Measurements from ENCODE around the gene CD164L2.
"Not testable (repeated sequence)": the region's sequence is repeated elsewhere in the genome, so short reads cannot be mapped to it uniquely, and the experiment has no call there.

The CD164L2 gene

DNA sequence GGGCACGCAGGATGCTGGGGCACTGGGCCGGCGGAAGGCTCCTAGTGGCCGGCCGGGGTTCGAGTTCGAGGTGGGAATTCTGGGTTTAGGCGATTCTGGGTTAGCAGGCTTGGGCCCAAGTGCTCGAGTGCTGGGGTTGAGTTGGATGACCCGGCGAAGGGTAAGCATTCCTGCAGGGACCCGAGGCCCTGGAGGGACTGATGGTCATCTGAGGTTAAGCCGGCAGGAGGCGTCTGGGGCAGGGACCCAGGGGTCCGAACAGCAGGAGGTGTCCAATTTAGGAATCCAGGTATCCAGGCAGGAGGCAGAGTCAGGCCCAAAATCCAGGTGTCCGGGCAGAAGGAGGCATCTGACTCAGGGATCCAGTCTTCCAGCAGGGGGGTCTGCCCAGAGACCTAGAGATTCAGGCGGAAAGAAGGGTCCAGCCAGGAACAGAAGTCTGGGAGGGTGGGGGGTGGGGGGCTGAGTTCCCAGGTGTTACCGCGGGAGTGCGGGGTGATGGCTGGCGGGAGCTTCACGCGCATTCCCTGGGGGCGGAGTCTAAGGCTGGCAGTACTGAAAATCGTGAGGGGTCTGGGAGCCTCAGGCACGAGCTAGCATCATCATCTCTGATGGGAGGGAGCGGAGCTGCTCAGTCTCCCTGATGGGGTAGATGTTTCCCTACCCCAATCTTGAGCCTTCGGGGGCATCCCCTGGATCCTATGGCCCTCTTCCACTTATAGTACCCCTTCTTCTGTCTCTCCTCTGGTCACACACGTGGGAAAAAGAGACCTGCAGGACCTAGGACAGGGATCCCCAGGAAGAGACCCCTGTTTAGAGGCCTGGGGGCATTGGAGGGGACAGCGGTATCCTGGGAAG is 9.9 kb upstream of the CD164L2 start:
- no peak for DNase-seq (ENCODE audit: extremely low read depth, low read depth)
- TF ChIP-seq, protein P1, sequence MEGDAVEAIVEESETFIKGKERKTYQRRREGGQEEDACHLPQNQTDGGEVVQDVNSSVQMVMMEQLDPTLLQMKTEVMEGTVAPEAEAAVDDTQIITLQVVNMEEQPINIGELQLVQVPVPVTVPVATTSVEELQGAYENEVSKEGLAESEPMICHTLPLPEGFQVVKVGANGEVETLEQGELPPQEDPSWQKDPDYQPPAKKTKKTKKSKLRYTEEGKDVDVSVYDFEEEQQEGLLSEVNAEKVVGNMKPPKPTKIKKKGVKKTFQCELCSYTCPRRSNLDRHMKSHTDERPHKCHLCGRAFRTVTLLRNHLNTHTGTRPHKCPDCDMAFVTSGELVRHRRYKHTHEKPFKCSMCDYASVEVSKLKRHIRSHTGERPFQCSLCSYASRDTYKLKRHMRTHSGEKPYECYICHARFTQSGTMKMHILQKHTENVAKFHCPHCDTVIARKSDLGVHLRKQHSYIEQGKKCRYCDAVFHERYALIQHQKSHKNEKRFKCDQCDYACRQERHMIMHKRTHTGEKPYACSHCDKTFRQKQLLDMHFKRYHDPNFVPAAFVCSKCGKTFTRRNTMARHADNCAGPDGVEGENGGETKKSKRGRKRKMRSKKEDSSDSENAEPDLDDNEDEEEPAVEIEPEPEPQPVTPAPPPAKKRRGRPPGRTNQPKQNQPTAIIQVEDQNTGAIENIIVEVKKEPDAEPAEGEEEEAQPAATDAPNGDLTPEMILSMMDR (IDR thresholded peaks at IDR 0.05; ENCODE audit: low read depth, low read length): peak; percentile 33

DNA sequence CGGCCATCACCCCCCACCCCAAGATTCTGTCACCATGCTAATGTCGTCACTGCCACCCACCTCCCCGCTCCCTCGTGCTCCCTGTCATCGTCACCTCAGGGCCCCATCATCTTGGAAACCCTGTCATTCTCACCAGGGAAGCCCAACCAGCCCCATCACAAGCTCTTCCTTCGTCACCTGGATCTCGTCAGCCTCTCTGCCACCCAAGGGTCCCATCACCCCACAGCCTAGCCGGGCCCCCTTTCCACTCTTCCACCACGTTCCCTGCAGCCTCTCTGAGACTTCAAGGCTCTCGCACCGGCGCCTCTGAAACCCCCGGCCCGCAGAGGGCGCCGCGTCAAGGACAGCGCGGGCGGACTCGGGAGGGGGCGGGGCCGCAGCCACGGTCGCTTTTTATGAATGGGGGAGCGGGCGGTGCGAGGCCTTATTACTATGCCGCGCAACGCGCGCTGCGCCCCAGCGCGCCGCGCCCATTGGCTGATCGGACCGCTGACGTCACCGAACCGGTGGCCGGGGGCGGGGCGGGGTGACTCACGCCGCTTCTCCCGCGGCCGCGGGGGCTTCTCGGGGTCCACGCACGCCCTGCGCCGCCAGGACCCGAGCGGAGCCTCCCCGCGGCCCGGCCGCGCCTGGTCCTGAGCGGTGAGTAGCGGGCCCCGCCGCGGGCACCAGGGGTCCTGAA is 9.1 kb upstream of the CD164L2 start, which contains the start of gene GPR3:
Gene GPR3, plus strand, starts transcription at position 527 of the 682 bp plus-strand sequence. CDS start 1,177 bp downstream, outside the sequence.
- TF ChIP-seq, protein P1 (IDR thresholded peaks at IDR 0.05; ENCODE audit: low read depth, low read length): peak; percentile 67
- DNase-seq (ENCODE audit: extremely low read depth, low read depth): peak; percentile 66

DNA sequence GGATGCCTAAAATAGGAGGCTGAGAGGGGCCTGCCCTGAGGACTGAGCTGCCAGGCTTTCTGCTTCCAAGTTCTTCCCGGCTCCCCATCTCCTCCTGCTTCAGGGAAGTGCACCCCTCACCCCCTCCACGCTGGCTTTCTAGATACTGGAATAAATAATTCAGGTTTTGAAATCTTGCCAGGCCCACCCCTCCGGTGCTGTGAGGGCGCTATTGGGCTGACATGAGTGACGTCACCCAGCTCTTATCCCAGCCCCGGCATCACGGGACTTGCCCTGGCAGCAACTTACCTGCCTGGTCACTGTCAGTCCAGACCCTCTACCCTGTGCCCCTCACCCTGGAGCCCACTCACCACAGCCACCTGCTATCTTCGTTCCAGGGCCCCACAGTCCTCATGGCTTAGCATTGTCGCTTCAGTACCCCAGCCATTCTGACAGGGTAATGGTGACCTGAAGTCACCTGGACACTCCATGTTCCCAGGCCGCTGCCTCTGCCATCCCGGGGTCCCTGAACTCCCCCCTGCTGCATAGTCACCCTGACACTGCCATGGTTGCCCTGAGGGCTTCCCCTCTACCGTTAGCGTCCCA is 8.5 kb upstream of the CD164L2 start:
- TF ChIP-seq, protein P1 (IDR thresholded peaks at IDR 0.05; ENCODE audit: low read depth, low read length): no peak; the same call in 1 of the 2 replicates

DNA sequence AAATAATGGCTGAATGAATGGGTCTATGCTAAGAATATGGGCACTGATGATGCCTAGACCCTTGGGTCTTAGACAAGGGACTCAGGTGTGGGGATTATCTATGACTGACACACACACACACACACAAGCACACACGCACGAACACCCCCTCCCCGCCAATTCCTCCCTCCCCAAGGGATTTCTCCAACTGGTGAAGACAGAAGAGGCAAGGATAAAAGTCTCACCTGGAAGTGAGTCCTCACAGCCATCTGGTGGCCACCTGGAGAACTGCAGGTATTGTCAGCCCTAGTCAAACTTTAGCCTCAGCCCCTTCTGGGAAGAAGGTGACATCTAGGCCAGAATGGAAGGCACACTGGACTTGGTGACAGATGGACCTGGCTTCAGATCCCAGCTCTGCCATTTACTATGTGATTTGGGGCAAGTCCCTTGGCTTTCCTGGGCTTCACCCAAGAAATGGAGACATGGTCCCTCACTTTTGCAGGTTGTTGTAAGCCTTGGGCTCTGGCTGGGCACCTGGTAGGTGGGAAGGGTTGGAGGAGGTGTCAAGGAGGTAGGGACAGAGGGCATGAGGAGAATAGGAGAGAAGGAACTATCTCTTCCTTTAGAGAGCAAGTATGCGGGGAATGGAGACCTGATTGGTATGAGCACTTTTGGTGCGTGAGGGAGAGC is 5.3 kb upstream of the CD164L2 start:
- DNase-seq (ENCODE audit: extremely low read depth, low read depth): no peak
- TF ChIP-seq, protein P1 (IDR thresholded peaks at IDR 0.05; ENCODE audit: low read depth, low read length): peak; percentile 87

More for the DNA sequence above, 8.5 kb upstream of the CD164L2 start:
- DNase-seq (ENCODE audit: extremely low read depth, low read depth): no peak

DNA sequence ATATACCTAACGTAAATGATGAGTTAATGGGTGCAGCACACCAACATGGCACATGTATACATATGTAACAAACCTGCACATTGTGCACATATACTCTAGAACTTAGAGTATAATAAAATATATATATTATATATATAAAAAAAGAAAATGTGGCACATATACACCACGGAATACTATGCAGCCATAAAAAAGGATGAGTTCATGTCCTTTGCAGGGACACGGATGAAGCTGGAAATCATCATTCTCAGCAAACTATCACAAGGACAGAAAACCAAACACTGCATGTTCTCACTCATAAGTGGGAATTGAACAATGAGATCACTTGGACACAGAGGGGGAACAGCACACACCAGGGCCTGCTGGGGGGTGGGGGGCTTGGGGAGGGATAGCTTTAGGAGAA is 1.7 kb upstream of the CD164L2 start:
- not testable (repeated sequence) for DNase-seq (ENCODE audit: extremely low read depth, low read depth)

DNA sequence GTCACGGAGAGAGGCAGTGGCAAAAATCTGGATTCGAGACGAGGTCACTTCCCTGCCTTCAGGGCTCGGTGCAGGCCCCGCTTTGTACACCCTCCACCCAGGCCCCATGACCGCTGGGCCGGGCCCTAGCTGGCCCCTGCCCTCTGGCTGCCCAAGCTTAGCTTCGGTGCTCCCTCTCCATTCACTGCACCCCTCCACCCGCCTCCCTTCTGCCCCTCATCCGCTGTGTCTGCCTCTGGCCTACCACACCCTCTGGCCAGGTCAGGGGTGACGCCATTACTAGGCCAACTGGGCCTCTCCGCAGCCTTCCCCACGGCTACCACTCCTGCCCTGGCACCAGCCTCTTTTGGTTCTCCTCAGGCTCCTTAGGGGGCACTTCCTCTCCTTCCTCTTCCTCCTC is 528 bp upstream of the CD164L2 start:
- no peak for DNase-seq (ENCODE audit: extremely low read depth, low read depth)
- TF ChIP-seq, protein P1 (IDR thresholded peaks at IDR 0.05; ENCODE audit: low read depth, low read length): no peak

DNA sequence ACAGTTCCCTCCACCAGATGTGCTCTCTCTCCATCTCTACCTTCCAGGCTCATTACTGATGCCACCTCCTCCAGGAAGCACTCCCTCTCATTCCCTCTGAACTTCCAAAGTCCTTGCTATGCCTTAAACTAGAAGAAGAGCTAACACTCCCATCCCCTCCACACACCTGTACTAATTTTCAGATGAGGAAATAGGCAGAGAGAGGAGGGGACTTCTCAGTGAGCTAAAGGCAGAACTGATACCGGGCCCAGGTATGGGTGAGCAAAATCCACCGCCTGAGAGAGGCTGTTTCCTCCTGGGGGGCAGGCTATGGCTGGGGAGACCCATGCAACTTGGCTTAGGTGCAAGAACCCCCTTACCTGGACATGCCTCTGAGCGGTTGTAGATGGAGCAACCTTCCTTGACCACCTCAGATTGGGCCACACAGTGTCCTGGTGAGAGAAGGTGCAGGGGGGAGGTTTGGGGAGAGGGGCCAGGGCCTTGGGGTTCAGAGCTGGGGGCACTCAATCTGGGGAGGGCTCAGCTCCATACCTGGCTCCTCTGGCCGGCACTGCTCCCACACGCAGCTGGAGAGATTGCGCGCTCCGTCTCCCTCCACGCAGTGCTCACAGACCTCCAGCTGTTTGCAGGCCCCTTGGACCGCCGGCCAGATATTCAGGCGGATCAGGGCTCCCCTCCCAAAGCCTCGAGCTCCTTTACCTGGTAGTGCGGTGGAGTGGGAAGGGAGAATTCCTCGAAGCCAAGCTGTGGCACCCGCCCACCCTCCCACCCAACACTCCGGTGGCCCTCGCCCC is 967 bp downstream of the CD164L2 start:
- TF ChIP-seq, protein P1 (IDR thresholded peaks at IDR 0.05; ENCODE audit: low read depth, low read length): no peak
- no peak for DNase-seq (ENCODE audit: extremely low read depth, low read depth)
